HG03378 (cell line): ENCODE data around the gene CC2D1B.

Source experiments
- ATAC-seq: cut with Tn5 transposase; IDR thresholded peaks from one replicate; pipeline ENCODE4 v1.9.1; 2021; ENCODE audit warnings: mild to moderate bottlenecking, moderate library complexity; ENCODE audit not compliant: unreplicated experiment

Gene CC2D1B

GRCh38 chr1:52306227-52307006 lies 59.6 kb downstream of the CC2D1B start:
- ATAC-seq: no peak

GRCh38 chr1:52305417-52306226 lies 60.4 kb downstream of the CC2D1B start:
- no peak for ATAC-seq
